MM.1S (cell line): ENCODE results near the gene HACL1.

Experiments used
- DNase-seq: peaks from one replicate; pipeline ENCODE4 v3.0.0-alpha.2; 2015
- H2AFZ ChIP-seq: fragments of 300-600 bp; sonication (generic); 2 replicates; pipeline ENCODE4 v1.6.0; 2016; ENCODE audit warnings: antibody characterized with exemption, low read length
- H3F3A ChIP-seq: fragments of 300-600 bp; sonication (generic); 2 replicates; pipeline ENCODE4 v1.6.1; 2016; ENCODE audit warnings: mild to moderate bottlenecking, antibody characterized with exemption, low read length, moderate library complexity, mixed read lengths; ENCODE audit not compliant: insufficient read depth
- H3K27ac ChIP-seq: fragments of 300-600 bp; sonication (generic); 2 replicates; pipeline ENCODE4 v1.5.1; 2016; ENCODE audit warnings: mild to moderate bottlenecking, low read length
- H3K27me3 ChIP-seq: fragments of 300-600 bp; sonication (generic); replicated peaks from 2 replicates; pipeline ENCODE4 v1.6.0; 2016; ENCODE audit warnings: low read length; ENCODE audit not compliant: insufficient read depth
- H3K36me3 ChIP-seq: fragments of 300-600 bp; sonication (generic); replicated peaks from 2 replicates; pipeline ENCODE4 v1.6.1; 2016; ENCODE audit warnings: mild to moderate bottlenecking, low read length, mixed read lengths; ENCODE audit not compliant: insufficient read depth
- H3K4me1 ChIP-seq: fragments of 300-600 bp; sonication (generic); 2 replicates; pipeline ENCODE4 v1.6.1; 2016; ENCODE audit warnings: low read length, mixed read lengths
- H3K4me2 ChIP-seq: fragments of 300-600 bp; sonication (generic); 2 replicates; pipeline ENCODE4 v1.6.0; 2016; ENCODE audit warnings: low read depth, low read length
- H3K4me3 ChIP-seq: fragments of 300-600 bp; sonication (generic); 2 replicates; pipeline ENCODE4 v1.5.1; 2016; ENCODE audit warnings: low read length, mixed read lengths
- H3K79me2 ChIP-seq: fragments of 300-600 bp; sonication (generic); 2 replicates; pipeline ENCODE4 v1.6.1; 2016; ENCODE audit warnings: mixed run types, low read length, mixed read lengths
- H3K9ac ChIP-seq: fragments of 300-600 bp; sonication (generic); 2 replicates; pipeline ENCODE4 v1.6.1; 2016; ENCODE audit warnings: low read length, mixed read lengths
- H3K9me2 ChIP-seq: fragments of 300-600 bp; sonication (generic); replicated peaks from 2 replicates; pipeline ENCODE4 v1.6.1; 2016; ENCODE audit warnings: mild to moderate bottlenecking, low read length, mixed read lengths; ENCODE audit not compliant: insufficient read depth
- H3K9me3 ChIP-seq: fragments of 300-600 bp; sonication (generic); replicated peaks from 2 replicates; pipeline ENCODE4 v1.6.1; 2016; ENCODE audit warnings: mild to moderate bottlenecking, low read length, mixed read lengths; ENCODE audit not compliant: insufficient read depth
- H4K20me1 ChIP-seq: fragments of 300-600 bp; sonication (generic); 2 replicates; pipeline ENCODE4 v1.6.1; 2016; ENCODE audit warnings: mild to moderate bottlenecking, low read length, moderate library complexity, mixed read lengths; ENCODE audit not compliant: insufficient read depth
- EZH2 ChIP-seq: fragments of 300-600 bp; sonication (generic); optimal IDR thresholded peaks from 2 replicates; pipeline ENCODE3; 2017; ENCODE audit warnings: low read depth, mild to moderate bottlenecking, antibody characterized with exemption, low read length, mixed read lengths
- EZH2phosphoT487 ChIP-seq: fragments of 300-600 bp; sonication (generic); IDR thresholded peaks from 2 replicates; pipeline ENCODE4 v1.6.1; 2018; ENCODE audit warnings: antibody characterized with exemption, low read length
- TF ChIP-seq, protein P1 (sequence below): fragments of 300-600 bp; sonication (generic); IDR thresholded peaks from 2 replicates; pipeline ENCODE4 v1.5.1; 2016; ENCODE audit warnings: antibody characterized with exemption, low read length, mixed read lengths

Gene HACL1

DNA sequence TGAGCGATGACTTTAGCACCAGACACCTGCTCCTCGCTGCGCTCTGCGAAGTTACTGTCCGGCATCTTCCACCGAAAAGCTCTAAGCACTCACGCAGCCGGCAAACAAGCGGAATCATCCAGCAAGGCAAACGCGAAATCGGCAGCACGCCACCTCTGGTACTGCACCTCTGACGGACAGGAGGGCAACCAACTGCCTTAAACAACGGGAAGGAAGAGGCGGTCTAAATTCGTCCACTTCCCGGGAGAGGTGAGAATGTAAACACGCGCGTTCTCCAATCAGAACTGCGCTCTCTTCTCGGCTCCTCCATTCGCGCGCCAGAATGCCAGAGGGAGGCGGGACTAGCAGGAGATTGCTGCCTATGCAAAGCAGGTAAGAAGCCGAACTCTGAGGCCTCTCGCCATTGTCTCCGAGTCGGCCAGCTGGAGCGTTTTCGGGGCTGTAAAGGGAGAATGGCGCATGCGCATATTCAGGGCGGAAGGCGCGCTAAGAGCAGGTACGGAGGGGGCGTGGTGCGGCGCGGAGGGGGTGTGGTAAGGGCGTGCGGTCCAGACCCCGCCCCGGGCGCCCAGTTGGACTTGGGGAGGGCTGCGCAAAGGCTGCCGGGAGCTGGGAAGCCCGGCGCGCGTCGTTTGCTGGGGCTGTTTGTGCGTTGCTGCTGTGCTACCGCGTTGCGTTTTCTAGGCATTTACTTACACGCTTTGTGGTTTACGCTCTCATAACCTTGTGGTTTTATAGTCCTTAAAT lies at the start of gene HACL1, which contains the start of gene BTD:
Gene HACL1, minus strand, starts transcription at position 171 of the 747 bp plus-strand sequence. Its CDS starts 106 bp downstream, at position 65.
Gene BTD, plus strand, starts transcription at position 347 of the 747 bp plus-strand sequence. CDS start 33,695 bp downstream, outside the sequence.
- TF ChIP-seq EZH2phosphoT487 (no peak), EZH2 (no peak)
- TF ChIP-seq, protein P1, sequence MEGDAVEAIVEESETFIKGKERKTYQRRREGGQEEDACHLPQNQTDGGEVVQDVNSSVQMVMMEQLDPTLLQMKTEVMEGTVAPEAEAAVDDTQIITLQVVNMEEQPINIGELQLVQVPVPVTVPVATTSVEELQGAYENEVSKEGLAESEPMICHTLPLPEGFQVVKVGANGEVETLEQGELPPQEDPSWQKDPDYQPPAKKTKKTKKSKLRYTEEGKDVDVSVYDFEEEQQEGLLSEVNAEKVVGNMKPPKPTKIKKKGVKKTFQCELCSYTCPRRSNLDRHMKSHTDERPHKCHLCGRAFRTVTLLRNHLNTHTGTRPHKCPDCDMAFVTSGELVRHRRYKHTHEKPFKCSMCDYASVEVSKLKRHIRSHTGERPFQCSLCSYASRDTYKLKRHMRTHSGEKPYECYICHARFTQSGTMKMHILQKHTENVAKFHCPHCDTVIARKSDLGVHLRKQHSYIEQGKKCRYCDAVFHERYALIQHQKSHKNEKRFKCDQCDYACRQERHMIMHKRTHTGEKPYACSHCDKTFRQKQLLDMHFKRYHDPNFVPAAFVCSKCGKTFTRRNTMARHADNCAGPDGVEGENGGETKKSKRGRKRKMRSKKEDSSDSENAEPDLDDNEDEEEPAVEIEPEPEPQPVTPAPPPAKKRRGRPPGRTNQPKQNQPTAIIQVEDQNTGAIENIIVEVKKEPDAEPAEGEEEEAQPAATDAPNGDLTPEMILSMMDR, result peak; percentile 29
- Histone ChIP-seq H3K9me3 (no peaks in the 10 kb centered on the region), H3K27me3 (no peaks in the 10 kb centered on the region), H3K4me3 (peak within 1 kb of the TSS; percentile 89), H3K4me2 (peak within 1 kb of the TSS; percentile 91), H4K20me1 (no peaks in the 10 kb centered on the region), H3K79me2 (peaks cover 14% of the 10 kb centered on the region), H3K9me2 (no peaks in the 10 kb centered on the region), H3K36me3 (no peaks in the 10 kb centered on the region), H3K9ac (peak within 1 kb of the TSS; percentile 78), H3K4me1 (peaks cover 8% of the 10 kb centered on the region; the same call in 1 of the 2 replicates), H3F3A (peaks cover 9% of the 10 kb centered on the region; the same call in 1 of the 2 replicates), H3K27ac (peak within 1 kb of the TSS; percentile 77), H2AFZ (peak within 1 kb of the TSS; percentile 91)
- peak; percentile 99 for DNase-seq

DNA sequence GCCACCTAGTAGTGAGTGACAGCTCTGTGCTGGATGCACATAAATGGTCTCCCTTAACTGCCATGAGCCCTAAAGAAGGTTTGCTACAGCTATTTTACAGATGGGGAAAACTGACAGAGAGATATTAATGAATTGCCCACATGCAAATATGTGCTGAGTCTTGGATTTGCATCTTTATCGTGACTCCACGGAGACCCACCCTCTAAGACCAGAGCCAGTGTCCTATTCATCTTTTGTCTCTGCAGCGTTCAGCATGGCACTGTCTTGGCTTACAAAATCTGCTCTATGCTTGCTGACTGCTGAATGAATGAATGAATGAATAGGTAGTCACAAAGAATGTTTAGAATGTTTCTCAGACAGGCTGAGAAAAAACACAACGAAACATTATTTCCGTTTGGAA lies 48.5 kb upstream of the HACL1 start:
- Histone ChIP-seq H3K4me1 (peaks cover 43% of the 10 kb centered on the region), H2AFZ (no peak overlapping the region), H3K27ac (peak overlapping the region; percentile 94; the same call in 1 of the 2 replicates), H3K79me2 (no peaks in the 10 kb centered on the region), H3K4me2 (peak overlapping the region; percentile 23), H3K27me3 (no peaks in the 10 kb centered on the region), H4K20me1 (no peaks in the 10 kb centered on the region), H3F3A (peaks cover 28% of the 10 kb centered on the region), H3K9ac (no peak overlapping the region), H3K4me3 (no peak overlapping the region), H3K36me3 (no peaks in the 10 kb centered on the region), H3K9me2 (no peaks in the 10 kb centered on the region), H3K9me3 (no peaks in the 10 kb centered on the region)
- DNase-seq, result peak; percentile 18
- TF ChIP-seq, protein P1, result no peak
- TF ChIP-seq EZH2, result no peak
- TF ChIP-seq EZH2phosphoT487, result no peak

DNA sequence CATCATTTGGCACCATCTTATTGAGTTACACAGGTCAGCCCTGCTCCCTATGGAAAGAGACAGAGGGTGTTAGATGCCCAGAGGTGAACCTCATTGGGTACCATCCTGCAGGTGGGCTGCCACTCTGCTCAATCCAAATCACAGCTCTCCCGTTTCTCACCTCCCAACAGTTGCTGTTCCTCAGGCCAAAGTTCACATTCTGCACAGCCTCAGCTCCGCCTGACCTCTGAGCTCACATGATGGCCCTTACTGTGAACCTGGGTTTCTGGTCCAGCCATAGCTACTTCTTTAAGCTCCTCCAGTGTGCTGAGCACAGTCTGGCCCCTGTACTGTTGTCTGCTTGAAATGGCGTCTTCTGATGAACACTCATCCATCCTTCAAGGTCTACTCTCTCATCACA lies 48.0 kb upstream of the HACL1 start:
- Histone ChIP-seq H3K27ac (peak overlapping the region; percentile 94; the same call in 1 of the 2 replicates), H3K4me3 (no peak overlapping the region), H3K4me2 (peak overlapping the region; percentile 23; the same call in 1 of the 2 replicates), H3K9ac (no peak overlapping the region), H3F3A (peaks cover 28% of the 10 kb centered on the region), H3K9me3 (no peaks in the 10 kb centered on the region), H3K79me2 (no peaks in the 10 kb centered on the region), H2AFZ (no peak overlapping the region), H3K4me1 (peaks cover 43% of the 10 kb centered on the region), H3K9me2 (no peaks in the 10 kb centered on the region), H4K20me1 (no peaks in the 10 kb centered on the region), H3K27me3 (no peaks in the 10 kb centered on the region), H3K36me3 (no peaks in the 10 kb centered on the region)
- no peak for DNase-seq
- TF ChIP-seq, protein P1, result no peak
- TF ChIP-seq EZH2phosphoT487 (no peak), EZH2 (no peak)
